Endothelial cell of umbilical vein (primary cell): ENCODE data around the gene GRAMD2B. TPM values are rescaled to one million over a fixed set of nuclear protein-coding genes. Genes with fewer than 3 reads are reported as not detected.

Experiments used
- BruUV-seq: library from RNA; stranded (reverse); fragments of 400-500 nt; replicated peaks from 2 replicates; lab custom pipeline; 2021; lab: Mats Ljungman, UMichigan
- CTCF ChIA-PET: fragments of 300-600, 350-600 bp; sonication (Branson Sonifier 250); formaldehyde crosslinking; loops from one replicate; lab custom pipeline; 2021; ENCODE audit warnings: antibody characterized with exemption, inconsistent platforms; lab: Charles Lee
- POLR2A ChIA-PET: fragments of 300-600, 350-600 bp; sonication (Branson Sonifier 250); formaldehyde crosslinking; loops from one replicate; lab custom pipeline; 2021; ENCODE audit warnings: antibody characterized with exemption, inconsistent platforms; lab: Charles Lee
- DNase-seq: peaks from one replicate; pipeline ENCODE4 v3.0.0-alpha.2; 2011; ENCODE audit warnings: low read depth, low spot score
- FAIRE-seq: peaks from 2 replicates; lab custom pipeline; 2011; peaks lifted over from hg19 to GRCh38; lab: Jason Lieb, UNC
- H2AFZ ChIP-seq: 2 replicates; pipeline ENCODE4 v1.6.0; 2012; ENCODE audit warnings: low read depth, low read length, control low read depth, inconsistent platforms
- H3K27ac ChIP-seq: 2 replicates; pipeline ENCODE4 v1.5.1; 2011; ENCODE audit warnings: low read depth, mild to moderate bottlenecking, control low read depth, low read length, moderate library complexity; ENCODE audit not compliant: insufficient read depth
- H3K27me3 ChIP-seq, 2 experiments: 2 replicates each; pipeline versions ENCODE4 v1.6.0 to v1.6.1; 2011; ENCODE audit warnings: low read length in 2 of 2, mixed read lengths in 1 of 2; ENCODE audit not compliant: control insufficient read depth in 2 of 2, insufficient read depth in 2 of 2
- H3K36me3 ChIP-seq, 2 experiments: 2 replicates in 1 of 2; 3 replicates in 1 of 2; pipeline ENCODE4 v1.5.1; 2011; ENCODE audit warnings: low read length in 2 of 2, mild to moderate bottlenecking in 1 of 2, moderate library complexity in 1 of 2; ENCODE audit not compliant: control insufficient read depth in 2 of 2, insufficient read depth in 2 of 2; ENCODE audit errors: extremely low read depth in 1 of 2
- H3K4me1 ChIP-seq: 3 replicates; pipeline ENCODE4 v1.5.1; 2011; ENCODE audit warnings: mild to moderate bottlenecking, low read length; ENCODE audit not compliant: control insufficient read depth, insufficient read depth; ENCODE audit errors: extremely low read depth
- H3K4me2 ChIP-seq: 2 replicates; pipeline ENCODE4 v1.6.1; 2011; ENCODE audit warnings: low read length, control low read depth, mixed read lengths; ENCODE audit not compliant: insufficient read depth
- H3K4me3 ChIP-seq, 3 experiments: fragments of 200-600 bp in 1 of 3; sonication (generic), shearing (Covaris generic) in 1 of 3; replicated peaks in 1 of 3; 2 replicates each; pipeline ENCODE4 v1.5.1; 2011 to 2016; ENCODE audit warnings: control low read depth in 3 of 3, low read length in 3 of 3, mild to moderate bottlenecking in 2 of 3, inconsistent platforms in 1 of 3, low read depth in 1 of 3, moderate library complexity in 1 of 3; ENCODE audit not compliant: insufficient read depth in 1 of 3
- H3K79me2 ChIP-seq: 2 replicates; pipeline ENCODE4 v1.6.0; 2012; ENCODE audit warnings: low read length, inconsistent platforms; ENCODE audit not compliant: control insufficient read depth, insufficient read depth
- H3K9ac ChIP-seq: replicated peaks from 2 replicates; pipeline ENCODE3; 2011; ENCODE audit warnings: low read length, control low read depth; ENCODE audit not compliant: insufficient read depth; ENCODE audit errors: extremely low read depth
- H3K9me1 ChIP-seq: replicated peaks from 3 replicates; pipeline ENCODE4 v1.6.0; 2011; ENCODE audit warnings: mild to moderate bottlenecking, low read length; ENCODE audit not compliant: control insufficient read depth, insufficient read depth; ENCODE audit errors: extremely low read depth
- H3K9me3 ChIP-seq: replicated peaks from 2 replicates; pipeline ENCODE4 v1.5.1; 2012; ENCODE audit warnings: low read length, inconsistent platforms; ENCODE audit not compliant: control insufficient read depth, insufficient read depth
- H4K20me1 ChIP-seq: replicated peaks from 2 replicates; pipeline ENCODE3; 2011; ENCODE audit warnings: mild to moderate bottlenecking, low read length; ENCODE audit not compliant: control insufficient read depth, insufficient read depth; ENCODE audit errors: extremely low read depth
- EZH2 ChIP-seq: IDR thresholded peaks from 2 replicates; pipeline ENCODE4 v1.6.1; 2012; ENCODE audit warnings: borderline replicate concordance, low read depth, mild to moderate bottlenecking, moderate library complexity, low read length, inconsistent platforms; ENCODE audit not compliant: severe bottlenecking
- FOS ChIP-seq: IDR thresholded peaks from 2 replicates; pipeline ENCODE4 v1.6.1; 2011; ENCODE audit warnings: mild to moderate bottlenecking, low read length, moderate library complexity, borderline replicate concordance; ENCODE audit not compliant: insufficient read depth
- GATA2 ChIP-seq: IDR thresholded peaks from 2 replicates; pipeline ENCODE4 v1.7.0; 2011; ENCODE audit warnings: low read depth, mild to moderate bottlenecking, moderate library complexity, mixed read lengths, low read length; ENCODE audit not compliant: insufficient read length, insufficient read depth
- JUN ChIP-seq: IDR thresholded peaks from 2 replicates; pipeline ENCODE4 v1.6.1; 2011; ENCODE audit warnings: borderline replicate concordance, low read depth; ENCODE audit not compliant: insufficient read length, insufficient read depth
- MAX ChIP-seq: IDR thresholded peaks from 2 replicates; pipeline ENCODE4 v1.6.1; 2011; ENCODE audit not compliant: insufficient read depth, insufficient read length
- MYC ChIP-seq: IDR thresholded peaks from one replicate; pipeline ENCODE4 v1.6.1; 2011; ENCODE audit warnings: mild to moderate bottlenecking, low read depth, low read length
- POLR2A ChIP-seq: IDR thresholded peaks from 2 replicates; pipeline ENCODE4 v1.6.1; 2012; ENCODE audit warnings: low read depth, mild to moderate bottlenecking, control low read depth, low read length
- POLR2AphosphoS5 ChIP-seq: IDR thresholded peaks from 2 replicates; pipeline ENCODE4 v1.6.1; 2012; ENCODE audit warnings: low read depth, mild to moderate bottlenecking, control low read depth, low read length, moderate library complexity; ENCODE audit not compliant: insufficient read depth
- dilution Hi-C: fragments of 300-500 bp; cut with MboI; formaldehyde crosslinking; loops from one replicate; pipeline ENCODE4 v1.15.0; 2019; ENCODE audit warnings: low sequenced_read_pairs; ENCODE audit not compliant: extremely low pct_ligation_motif_present
- intact Hi-C: fragments of 100-400 bp; cut with micrococcal nuclease; formaldehyde crosslinking; loops from one replicate; pipeline ENCODE4 v1.10.0; 2022
- polyA plus RNA-seq, 4 experiments: library from polyadenylated mRNA; depleted of rRNA in 3 of 4; stranded (reverse) in 3 of 4; unstranded in 1 of 4; fragments of >200 nt; gene quantifications; 2 replicates each; pipeline versions ENCODE4 v1.2.1 to v1.2.3, GENCODE V29; 2011 to 2012; ENCODE audit warnings: missing spikeins in 1 of 4
- total RNA-seq: library from RNA; stranded (reverse); gene quantifications from 2 replicates; pipeline ENCODE4 v1.2.3, GENCODE V29; 2021
- TF ChIP-seq, protein P1 (sequence below), 2 donors: IDR thresholded peaks; 1 replicate in 1 of 2; 2 replicates in 1 of 2; pipeline ENCODE4 v1.5.1; 2011; ENCODE audit warnings: low read length in 2 of 2, mild to moderate bottlenecking in 2 of 2, moderate library complexity in 2 of 2, control low read depth in 1 of 2, inconsistent platforms in 1 of 2, low read depth in 1 of 2; ENCODE audit not compliant: insufficient read depth in 1 of 2; ENCODE audit errors: extremely low read depth in 1 of 2

The GRAMD2B gene
- total and polyA plus RNA-seq, 2 donors (not counting 3 experiments of a cell fraction or from before 2014, with no cell fraction given), result 2.0 to 5.5 TPM

GRCh38 chr5:126454081-126454480, 30.9 kb downstream of the GRAMD2B start:
- no peaks in the 10 kb centered on the region for H3K79me2 ChIP-seq
- no TSS peak for BruUV-seq
- H3K9me1 ChIP-seq, result no peaks in the 10 kb centered on the region
- no peak overlapping the region for H3K4me3 ChIP-seq
- peaks cover 16% of the 10 kb centered on the region for H3K4me1 ChIP-seq
- CTCF ChIA-PET, result no interaction called here
- dilution Hi-C loops, result no loop called here
- DNase-seq (no peak), FAIRE-seq (no peak)
- no peak overlapping the region for H3K4me2 ChIP-seq
- no peaks in the 10 kb centered on the region for H3K36me3 ChIP-seq
- H3K27me3 ChIP-seq, result no peaks in the 10 kb centered on the region
- no peaks in the 10 kb centered on the region for H4K20me1 ChIP-seq
- H3K9ac ChIP-seq, result no peak overlapping the region
- no peak overlapping the region for H2AFZ ChIP-seq
- intact Hi-C loops, result no loop called here
- POLR2A ChIA-PET, result no interaction called here
- no peak overlapping the region for H3K27ac ChIP-seq
- TF ChIP-seq EZH2, result no peak
- TF ChIP-seq GATA2, result no peak
- TF ChIP-seq POLR2A, result no peak
- TF ChIP-seq, protein P1, sequence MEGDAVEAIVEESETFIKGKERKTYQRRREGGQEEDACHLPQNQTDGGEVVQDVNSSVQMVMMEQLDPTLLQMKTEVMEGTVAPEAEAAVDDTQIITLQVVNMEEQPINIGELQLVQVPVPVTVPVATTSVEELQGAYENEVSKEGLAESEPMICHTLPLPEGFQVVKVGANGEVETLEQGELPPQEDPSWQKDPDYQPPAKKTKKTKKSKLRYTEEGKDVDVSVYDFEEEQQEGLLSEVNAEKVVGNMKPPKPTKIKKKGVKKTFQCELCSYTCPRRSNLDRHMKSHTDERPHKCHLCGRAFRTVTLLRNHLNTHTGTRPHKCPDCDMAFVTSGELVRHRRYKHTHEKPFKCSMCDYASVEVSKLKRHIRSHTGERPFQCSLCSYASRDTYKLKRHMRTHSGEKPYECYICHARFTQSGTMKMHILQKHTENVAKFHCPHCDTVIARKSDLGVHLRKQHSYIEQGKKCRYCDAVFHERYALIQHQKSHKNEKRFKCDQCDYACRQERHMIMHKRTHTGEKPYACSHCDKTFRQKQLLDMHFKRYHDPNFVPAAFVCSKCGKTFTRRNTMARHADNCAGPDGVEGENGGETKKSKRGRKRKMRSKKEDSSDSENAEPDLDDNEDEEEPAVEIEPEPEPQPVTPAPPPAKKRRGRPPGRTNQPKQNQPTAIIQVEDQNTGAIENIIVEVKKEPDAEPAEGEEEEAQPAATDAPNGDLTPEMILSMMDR (IDR thresholded peaks at IDR 0.05; ENCODE audit: extremely low read depth in 1 of 2, insufficient read depth in 1 of 2, low read depth in 1 of 2, low read length in 2 of 2), result no peak
- no peak for TF ChIP-seq MYC
- TF ChIP-seq JUN, result no peak
- no peak for TF ChIP-seq FOS
- TF ChIP-seq POLR2AphosphoS5, result no peak
- TF ChIP-seq MAX, result no peak
- no peaks in the 10 kb centered on the region for H3K9me3 ChIP-seq
